22Rv1 (cell line): Measurements from ENCODE around the gene MAP4K1.

Source experiments
- ZFX ChIP-seq: fragments of 450-650 bp; IDR thresholded peaks from 2 replicates; pipeline ENCODE4 v1.6.1; 2017; ENCODE audit warnings: antibody characterized with exemption, borderline replicate concordance
- TF ChIP-seq, protein P1 (sequence below): fragments of 450-650 bp; IDR thresholded peaks from 2 replicates; pipeline ENCODE4 v1.5.1; 2017; ENCODE audit warnings: mild to moderate bottlenecking

DNA sequence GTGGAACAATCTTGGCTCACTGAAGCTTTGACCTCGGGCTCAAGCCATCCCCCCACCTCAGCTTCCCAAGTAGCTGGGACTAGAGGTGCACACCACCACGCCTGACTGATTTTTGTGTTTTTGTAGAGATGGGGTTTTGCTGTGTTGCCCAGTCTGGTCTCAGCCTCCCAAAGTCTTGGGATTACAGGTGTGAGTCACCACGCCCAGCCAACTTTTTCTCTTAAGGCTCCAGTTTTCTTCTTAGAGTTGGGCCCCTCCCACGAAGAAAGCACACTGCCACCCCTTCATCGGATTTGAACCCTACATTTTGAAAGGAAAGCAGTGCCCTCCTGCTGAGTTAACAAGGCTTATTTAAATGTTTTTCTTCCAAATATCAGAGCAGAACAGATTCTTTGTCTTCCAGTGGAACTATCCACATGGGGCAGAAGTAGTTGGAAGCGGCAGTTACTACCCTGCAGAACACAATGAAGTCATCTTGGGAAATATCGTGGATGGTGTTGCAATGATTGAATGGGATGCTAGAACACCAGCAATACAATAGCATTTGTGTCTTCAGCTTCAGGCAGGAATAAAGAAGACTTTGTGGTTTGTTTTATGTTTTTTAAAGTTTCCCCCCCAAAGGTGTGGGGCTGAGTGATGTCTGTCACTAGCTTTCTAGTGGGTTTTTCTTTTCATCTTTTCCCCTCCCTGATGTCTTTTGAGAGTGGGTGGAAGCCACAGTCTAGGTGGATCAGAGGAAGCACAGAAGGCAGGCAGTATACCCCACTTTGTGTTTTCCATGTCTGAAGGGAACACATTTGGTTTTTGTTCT lies 38.6 kb upstream of the MAP4K1 start:
- TF ChIP-seq, protein P1, sequence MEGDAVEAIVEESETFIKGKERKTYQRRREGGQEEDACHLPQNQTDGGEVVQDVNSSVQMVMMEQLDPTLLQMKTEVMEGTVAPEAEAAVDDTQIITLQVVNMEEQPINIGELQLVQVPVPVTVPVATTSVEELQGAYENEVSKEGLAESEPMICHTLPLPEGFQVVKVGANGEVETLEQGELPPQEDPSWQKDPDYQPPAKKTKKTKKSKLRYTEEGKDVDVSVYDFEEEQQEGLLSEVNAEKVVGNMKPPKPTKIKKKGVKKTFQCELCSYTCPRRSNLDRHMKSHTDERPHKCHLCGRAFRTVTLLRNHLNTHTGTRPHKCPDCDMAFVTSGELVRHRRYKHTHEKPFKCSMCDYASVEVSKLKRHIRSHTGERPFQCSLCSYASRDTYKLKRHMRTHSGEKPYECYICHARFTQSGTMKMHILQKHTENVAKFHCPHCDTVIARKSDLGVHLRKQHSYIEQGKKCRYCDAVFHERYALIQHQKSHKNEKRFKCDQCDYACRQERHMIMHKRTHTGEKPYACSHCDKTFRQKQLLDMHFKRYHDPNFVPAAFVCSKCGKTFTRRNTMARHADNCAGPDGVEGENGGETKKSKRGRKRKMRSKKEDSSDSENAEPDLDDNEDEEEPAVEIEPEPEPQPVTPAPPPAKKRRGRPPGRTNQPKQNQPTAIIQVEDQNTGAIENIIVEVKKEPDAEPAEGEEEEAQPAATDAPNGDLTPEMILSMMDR = no peak
- TF ChIP-seq ZFX = no peak
